HG02852 (cell line): ENCODE measurements around the gene DAB2IP.
"Not testable (repeated sequence)": the region's sequence is repeated elsewhere in the genome, so short reads cannot be mapped to it uniquely, and the experiment has no call there.

Experiments
- ATAC-seq: cut with Tn5 transposase; IDR thresholded peaks from one replicate; pipeline ENCODE4 v1.9.1; 2021; ENCODE audit warnings: mild to moderate bottlenecking, moderate library complexity; ENCODE audit not compliant: unreplicated experiment

Gene DAB2IP

GRCh38 chr9:121785673-121786542 lies 134.5 kb downstream of the DAB2IP start:
- ATAC-seq: no peak

DNA sequence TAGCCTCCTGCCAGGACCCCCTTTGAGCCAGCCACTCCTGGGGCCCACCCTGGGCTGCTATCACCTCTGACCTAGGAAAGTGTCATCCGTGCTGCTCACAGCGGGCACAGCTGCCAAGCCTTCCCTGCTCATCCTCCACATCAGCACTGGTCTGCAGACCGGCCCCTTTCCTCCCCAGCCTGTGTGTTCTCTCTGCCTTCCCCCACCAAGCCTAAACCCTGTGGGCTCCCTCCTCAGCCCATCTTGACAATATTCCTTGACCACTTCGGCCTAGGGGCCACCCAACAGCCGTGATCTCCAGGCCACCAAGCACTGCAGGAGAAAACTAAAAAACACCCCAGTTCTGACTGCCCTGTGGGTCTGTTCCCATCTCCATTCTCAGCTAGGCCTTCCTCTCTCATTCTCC lies 135.1 kb downstream of the DAB2IP start:
- no peak for ATAC-seq

DNA sequence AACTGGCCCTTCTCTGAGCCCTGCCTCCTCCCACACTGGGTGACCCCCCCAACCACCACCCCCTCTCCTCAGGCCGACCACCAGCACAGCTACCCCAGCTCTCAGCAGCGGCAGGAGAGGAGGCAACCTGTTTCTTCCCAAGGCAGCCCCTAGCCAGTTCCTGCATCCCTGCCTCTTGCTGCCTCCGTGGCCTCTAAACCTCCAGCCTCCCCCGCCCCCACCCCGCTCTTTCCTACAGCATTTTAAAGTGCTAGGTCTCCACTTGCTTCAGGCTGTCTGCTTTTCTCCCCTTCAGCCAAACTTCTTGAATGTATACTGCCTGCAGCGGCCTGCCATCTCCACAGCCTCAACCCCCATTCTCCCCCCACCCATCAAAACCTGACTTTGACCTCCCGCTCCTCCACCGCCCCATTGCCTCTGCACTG lies 135.6 kb downstream of the DAB2IP start:
- ATAC-seq: no peak

GRCh38 chr9:121788686-121789366 lies 137.4 kb downstream of the DAB2IP start:
- no peak for ATAC-seq

- no peak for ATAC-seq
Observed at GRCh38 chr9:121790841-121791240, 139.4 kb downstream of the DAB2IP start.

GRCh38 chr9:121792476-121792875 lies 141.0 kb downstream of the DAB2IP start:
- ATAC-seq: not testable (repeated sequence)

DNA sequence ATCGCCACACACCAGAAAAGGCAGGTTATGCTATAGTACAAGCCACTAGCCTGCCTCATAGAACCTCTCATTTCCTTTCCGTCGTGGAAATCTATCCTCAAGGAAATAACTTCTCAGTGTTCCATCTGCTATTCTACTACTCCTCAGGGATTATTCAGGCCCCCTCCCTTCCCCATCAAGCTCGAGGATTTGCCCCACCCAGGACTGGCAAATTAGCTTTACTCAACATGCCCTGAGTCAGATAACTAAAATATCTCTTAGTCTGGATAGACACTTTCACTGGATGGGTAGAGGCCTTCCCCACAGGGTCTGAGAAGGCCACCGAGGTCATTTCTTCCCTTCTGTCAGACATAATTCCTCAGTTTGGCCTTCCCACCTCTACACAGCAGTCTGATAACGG lies 142.9 kb downstream of the DAB2IP start:
- not testable (repeated sequence) for ATAC-seq

- ATAC-seq: no peak
Observed at GRCh38 chr9:121797081-121797480, 145.6 kb downstream of the DAB2IP start.

GRCh38 chr9:121798941-121799340 lies 147.5 kb downstream of the DAB2IP start:
- no peak for ATAC-seq

DNA sequence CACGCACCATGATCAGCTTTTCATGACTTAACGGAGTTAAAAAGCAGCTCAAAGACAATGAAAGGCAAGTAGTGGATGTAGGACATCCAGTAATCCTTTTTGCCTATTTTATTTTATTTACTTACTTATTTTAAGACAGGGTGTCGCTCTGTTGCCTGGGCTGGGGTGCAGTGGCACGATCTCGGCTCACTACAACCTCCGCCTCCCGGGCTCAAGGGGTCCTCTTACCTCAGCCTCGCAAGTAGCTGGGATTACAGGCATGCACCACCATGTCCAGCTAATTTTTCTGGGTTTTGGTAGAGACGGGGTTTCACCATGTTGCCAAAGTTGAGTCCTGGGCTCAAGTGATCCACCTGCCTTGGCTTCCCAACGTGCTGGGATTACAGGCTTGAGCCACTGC lies 148.9 kb downstream of the DAB2IP start:
- no peak for ATAC-seq

DNA sequence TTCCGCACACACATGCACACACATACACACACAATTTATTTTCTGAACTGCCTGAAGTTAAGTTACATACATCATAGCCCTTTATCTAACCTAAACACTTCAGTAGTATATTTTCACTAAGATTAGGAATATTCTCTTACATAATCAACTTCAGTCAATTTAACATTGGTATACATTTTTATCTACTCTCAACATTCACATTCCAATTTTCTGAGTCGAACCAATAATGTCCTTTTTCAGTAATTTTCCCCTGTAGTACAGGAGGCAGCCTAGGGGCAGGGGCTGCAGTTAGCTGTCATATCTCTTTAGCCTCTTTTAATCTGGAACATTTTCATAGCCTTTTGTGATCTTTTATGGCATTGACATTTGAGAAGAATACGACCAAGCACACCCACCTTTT lies 150.1 kb downstream of the DAB2IP start:
- no peak for ATAC-seq

DNA sequence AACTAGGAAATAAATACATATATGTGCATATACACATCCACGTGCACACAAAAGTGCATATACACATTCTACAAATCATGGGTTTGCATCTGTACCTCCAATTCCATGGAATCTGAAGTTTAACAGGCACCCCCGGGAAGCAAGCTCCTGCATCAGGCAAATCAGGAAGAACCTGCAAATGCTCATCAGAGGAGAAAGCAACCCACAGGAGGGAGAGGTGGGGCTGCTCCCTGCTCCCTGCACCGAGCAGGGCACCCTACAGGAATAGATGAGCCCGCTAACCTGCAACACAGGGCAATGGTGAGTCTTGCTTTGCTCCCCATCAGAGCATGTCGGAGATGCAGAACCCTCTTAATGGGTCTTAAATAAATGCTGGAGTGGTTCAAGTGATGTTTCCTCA lies 151.3 kb downstream of the DAB2IP start:
- ATAC-seq: no peak

DNA sequence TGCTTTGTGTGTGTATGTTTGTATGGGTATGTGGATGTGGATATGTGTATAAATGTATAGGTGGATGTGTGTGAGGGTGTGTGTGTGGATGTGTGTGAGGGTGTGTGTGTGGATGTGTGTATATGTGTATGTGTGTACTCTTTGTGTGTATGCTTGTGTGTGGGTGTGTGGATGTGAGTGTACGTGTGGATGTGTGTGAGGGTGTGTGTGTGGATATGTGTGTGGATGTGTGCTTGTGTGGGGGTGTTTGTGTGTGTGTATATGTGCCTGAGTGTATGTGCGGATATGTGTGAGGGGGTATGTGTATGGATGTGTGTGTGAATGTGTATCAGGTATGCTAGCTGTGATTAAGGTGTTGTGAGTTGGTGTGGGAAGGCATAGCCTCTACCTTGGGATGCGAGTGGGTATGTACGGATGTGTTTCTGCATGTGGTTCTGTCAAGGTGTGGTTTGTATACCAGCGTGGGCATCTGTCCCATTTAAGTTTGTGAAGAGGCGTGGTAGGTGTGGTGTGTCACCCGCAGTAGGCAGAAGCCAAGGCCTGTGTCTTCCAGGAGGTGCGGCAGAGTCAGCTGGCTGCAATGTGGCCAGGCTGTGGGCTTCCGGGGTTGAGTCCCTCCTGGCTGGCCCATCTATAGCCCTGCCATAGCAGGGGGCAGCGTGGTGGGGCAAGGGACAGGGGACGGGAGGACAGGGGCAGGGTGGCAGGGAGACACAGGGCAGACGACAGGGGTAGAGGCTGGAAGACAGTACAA lies 155.8 kb downstream of the DAB2IP start:
- no peak for ATAC-seq

DNA sequence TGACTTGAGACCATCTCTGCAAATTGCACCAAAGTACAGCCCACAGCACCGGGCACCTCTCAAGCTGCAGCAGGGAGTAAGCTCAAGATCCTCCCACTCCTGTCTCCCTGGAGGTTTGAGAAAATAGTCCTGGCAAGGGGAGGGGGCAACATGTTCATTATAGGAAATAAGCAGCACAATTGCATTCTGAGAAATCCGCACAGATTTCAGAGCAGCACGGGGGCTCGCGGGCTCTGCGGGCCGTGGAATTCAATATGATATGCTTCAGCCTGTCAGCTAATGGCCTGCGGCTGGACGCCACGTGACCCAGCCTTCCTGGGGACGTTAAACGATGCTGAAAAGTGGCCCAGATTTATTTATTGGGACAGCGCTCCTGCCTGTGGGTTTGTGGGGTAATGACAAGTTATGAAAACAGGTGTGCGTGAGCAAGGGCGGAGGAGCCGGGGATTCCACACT lies 156.4 kb downstream of the DAB2IP start:
- no peak for ATAC-seq

- no peak for ATAC-seq
Observed at GRCh38 chr9:121808781-121809180, 157.3 kb downstream of the DAB2IP start.

- no peak for ATAC-seq
Observed at GRCh38 chr9:121809356-121810050, 158.1 kb downstream of the DAB2IP start.

DNA sequence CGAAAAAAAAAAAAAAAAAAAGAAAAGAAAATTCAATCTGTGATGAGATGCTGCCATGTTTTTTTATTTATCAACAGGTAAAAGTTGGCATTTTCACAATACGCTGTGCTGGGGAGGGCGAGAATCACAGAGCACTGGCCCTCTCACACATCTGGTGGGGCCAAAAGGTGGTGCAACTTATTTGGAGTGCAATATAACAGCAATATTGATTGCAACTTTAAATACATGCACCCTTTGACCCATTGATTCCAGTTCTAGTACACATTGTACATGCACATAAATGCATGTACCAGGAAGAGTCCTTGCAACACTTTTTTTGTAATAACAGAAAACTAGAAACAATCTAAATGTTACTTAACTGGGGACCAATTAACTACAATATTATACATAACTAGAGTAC lies 159.1 kb downstream of the DAB2IP start:
- ATAC-seq: no peak

DNA sequence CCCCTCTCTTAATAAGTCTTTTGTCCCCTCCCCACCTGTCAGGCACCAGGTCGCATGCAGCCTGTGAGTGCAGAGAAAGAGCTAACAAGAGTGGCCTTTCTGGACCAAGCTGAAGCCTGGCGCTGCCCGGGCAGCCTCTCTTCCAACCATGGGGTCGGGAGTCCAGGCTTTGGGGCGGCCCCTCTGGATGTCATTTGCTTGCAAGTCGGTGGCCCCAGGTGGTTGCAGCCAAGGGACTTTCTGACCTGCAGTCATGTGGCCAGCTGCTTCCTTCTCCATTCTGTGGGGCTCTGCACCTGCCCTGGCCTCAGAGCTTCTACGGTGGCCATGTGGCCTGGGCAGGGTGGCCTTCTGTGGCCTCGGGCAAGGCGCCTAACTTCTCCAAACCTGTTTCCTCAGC lies 159.7 kb downstream of the DAB2IP start:
- ATAC-seq: no peak

DNA sequence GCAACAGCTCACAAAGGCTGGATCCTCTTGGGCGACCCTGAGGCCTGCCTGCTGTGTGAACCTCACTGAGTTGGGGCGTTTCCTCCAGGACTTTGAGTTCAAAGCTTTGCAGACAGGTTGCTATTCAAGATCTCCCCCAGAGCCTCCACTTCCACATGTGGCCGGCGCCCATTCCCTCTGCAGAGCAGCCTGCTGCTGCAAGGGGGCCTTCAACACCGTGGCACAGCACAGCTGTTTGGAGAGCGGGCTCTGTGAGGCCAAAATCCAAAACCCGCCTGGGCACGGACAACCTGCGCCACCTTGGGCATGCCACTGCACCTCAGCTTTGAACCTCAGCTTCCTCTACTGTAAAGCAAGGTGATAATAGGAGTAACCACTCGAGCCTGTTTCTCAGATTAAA lies 160.3 kb downstream of the DAB2IP start:
- ATAC-seq: no peak

DNA sequence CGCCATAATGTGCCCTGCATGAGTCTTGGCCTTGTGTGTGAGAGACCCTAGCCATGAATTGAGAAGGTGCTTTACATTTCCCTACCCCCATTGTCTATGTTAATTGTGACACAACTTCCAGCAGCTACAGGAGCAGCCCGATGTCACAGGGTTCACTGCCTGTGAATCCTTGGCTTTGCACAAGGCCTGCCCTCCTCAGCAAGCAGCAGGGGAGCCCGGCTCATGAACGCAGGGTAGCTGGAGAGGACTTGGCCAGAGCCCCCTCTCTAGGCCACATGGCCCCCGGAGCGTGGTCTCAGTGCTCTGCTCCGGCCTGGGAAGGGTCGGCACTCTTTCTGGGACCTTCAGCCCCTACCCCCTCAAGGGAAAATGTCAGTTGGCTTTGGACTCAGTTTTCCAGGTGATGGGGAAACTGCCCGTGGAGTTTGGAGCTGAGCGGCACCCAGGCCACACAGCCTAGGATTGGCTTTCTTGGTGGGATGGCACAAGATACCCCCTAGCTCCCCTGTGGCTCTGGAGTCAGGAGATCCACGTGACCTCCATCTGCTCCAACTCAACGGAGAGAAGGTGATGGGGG lies 160.8 kb downstream of the DAB2IP start:
- ATAC-seq: no peak
